B cell (primary cell): ENCODE data around the gene CCT4.

Experiments used
- EZH2 ChIP-seq: IDR thresholded peaks from 2 replicates; pipeline ENCODE4 v1.6.1; 2012; ENCODE audit warnings: borderline replicate concordance, low read depth, mild to moderate bottlenecking, moderate library complexity, low read length; ENCODE audit not compliant: insufficient read depth, poor library complexity, severe bottlenecking
- TF ChIP-seq, protein P1 (sequence below): fragments of 200-600 bp; IDR thresholded peaks from one replicate; pipeline ENCODE4 v1.8.0; 2022; ENCODE audit warnings: antibody characterized with exemption, mild to moderate bottlenecking

DNA sequence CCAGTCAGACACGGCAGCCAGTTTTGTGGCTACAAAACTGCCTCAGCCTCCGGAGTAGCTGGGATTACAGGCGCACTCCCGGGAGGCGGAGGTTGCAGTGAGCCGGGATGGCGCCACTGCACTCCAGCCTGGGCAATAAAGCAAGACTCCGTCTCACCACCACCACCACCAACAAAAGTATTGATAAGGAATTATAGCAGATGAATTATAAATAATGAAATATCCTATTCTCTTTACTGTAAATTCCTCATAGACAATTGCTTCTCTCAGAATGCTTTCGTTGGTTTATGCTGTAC, 33.2 kb downstream of the CCT4 start:
- TF ChIP-seq EZH2, result no peak
- TF ChIP-seq, protein P1, sequence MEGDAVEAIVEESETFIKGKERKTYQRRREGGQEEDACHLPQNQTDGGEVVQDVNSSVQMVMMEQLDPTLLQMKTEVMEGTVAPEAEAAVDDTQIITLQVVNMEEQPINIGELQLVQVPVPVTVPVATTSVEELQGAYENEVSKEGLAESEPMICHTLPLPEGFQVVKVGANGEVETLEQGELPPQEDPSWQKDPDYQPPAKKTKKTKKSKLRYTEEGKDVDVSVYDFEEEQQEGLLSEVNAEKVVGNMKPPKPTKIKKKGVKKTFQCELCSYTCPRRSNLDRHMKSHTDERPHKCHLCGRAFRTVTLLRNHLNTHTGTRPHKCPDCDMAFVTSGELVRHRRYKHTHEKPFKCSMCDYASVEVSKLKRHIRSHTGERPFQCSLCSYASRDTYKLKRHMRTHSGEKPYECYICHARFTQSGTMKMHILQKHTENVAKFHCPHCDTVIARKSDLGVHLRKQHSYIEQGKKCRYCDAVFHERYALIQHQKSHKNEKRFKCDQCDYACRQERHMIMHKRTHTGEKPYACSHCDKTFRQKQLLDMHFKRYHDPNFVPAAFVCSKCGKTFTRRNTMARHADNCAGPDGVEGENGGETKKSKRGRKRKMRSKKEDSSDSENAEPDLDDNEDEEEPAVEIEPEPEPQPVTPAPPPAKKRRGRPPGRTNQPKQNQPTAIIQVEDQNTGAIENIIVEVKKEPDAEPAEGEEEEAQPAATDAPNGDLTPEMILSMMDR, result no peak
